Measurements from ENCODE around the gene MTARC2. TPM values are rescaled to one million over a fixed set of nuclear protein-coding genes. Genes with fewer than 3 reads are reported as not detected.
A peak's percentile ranks its signal among the peaks of the same experiment; 100 is the strongest.

The MTARC2 gene
- total RNA-seq, 1 donor = 1.0 TPM

DNA sequence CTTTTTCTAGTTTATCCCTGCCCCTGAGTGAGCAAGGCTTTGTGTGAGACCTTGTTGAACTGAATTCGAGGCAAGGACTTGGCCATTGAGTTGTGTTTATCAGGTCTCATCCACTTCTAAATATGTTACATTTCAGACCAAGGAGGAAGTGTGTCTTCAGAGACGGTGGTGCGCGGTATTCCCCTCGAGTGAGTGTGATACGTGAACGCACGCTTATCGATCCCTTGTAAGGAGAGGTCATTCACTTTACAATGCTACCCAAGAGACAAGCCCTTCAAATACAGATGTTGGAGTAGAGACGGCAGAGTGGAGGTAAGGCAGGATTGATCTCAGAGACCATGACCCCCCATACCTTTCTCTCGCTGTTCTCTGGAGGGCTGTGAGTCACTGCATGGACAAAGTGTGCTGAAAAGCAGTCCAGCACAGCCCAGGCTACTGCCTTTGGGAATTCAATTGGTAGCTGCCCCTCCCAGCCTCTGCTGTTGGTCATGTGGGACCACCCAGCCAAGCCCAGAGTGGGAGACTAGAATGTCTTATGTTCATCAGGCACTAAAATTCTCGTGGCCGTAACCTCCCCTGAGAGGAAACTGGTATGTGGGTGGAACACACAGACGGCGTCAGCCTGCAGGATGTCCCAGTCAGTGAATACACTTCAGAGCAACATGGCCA, 22.3 kb downstream of the MTARC2 start:
- Histone ChIP-seq H3K4me1 (ENCODE audit: insufficient read depth, low read length) (peaks cover 27% of the 10 kb centered on the region), H3K9me3 (ENCODE audit: low read depth, low read length) (no peaks in the 10 kb centered on the region), H3K27me3 (ENCODE audit: insufficient read depth, low read length) (no peaks in the 10 kb centered on the region), H3K4me3 (ENCODE audit: low read length) (no peak overlapping the region)

DNA sequence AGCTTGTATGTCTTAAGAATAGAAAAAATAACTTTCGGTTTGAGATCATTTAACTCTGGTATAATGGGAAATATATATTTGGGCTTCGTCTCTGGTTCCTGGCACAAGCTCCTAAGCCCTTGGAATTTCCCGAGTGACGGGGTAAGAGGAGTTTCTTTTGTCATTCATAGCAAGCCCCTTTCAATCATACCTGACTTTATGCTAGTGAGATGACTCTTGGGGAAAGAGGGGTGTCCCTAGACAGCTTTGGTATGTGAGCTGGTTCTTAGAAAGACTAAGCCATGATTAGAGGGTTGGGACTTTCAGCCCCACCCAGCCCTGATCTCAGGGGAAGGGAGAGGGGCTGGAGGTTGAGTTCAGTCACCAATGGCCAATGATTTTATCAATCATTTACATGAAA, 24.7 kb downstream of the MTARC2 start:
- Histone ChIP-seq H3K4me1 (ENCODE audit: insufficient read depth, low read length) (peaks cover 32% of the 10 kb centered on the region), H3K4me3 (ENCODE audit: low read length) (no peak overlapping the region), H3K9me3 (ENCODE audit: low read depth, low read length) (no peaks in the 10 kb centered on the region), H3K27me3 (ENCODE audit: insufficient read depth, low read length) (no peaks in the 10 kb centered on the region)

DNA sequence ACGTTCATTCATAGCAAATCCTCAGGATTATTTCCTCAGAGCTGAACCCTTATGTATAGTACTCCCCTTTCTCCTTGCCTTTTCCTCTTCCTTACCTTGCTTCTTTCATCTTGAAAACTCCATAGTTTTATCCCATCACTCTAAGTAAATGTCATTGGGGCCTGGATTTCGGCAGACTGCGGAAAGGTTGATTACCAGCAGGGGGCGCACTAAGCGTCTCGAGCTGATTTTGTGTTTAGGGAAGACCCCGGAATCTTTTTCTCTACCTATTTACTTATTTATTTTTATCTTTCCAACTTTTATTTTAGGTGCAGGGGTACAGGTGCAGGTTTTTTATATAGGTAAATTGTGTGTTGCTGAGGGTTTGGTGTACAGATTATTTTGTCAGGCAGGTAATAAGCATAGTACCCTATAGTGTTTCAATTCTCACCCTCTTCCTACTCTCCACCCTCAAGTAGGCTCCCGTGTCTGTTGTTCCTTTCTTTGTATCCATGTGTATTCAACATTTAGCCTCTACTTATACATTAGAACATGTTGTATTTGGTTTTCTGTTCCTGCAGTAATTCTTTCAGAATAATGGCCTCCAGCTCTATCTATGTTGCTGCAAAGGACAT, 27.2 kb downstream of the MTARC2 start:
- Histone ChIP-seq H3K9me3 (ENCODE audit: low read depth, low read length) (no peaks in the 10 kb centered on the region), H3K4me1 (ENCODE audit: insufficient read depth, low read length) (peaks cover 30% of the 10 kb centered on the region), H3K4me3 (ENCODE audit: low read length) (no peak overlapping the region), H3K27me3 (ENCODE audit: insufficient read depth, low read length) (no peaks in the 10 kb centered on the region)

DNA sequence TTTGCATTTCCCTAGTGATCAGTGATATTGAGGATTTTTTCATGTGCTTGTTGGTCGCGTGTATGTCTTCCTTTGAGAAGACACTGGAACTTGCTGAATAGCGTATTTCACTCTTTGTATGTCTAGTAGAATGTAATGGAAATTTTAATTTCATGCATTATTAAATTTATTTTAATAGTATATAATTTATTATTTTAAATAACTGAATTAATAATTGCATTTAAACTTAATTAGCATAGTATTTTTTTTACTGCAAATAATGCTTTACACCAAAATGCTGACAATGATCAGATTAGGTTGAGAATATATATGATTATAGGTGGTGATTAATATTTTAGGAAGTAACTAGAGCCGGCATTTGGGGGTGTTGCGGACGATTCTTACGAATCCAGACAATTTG, 28.1 kb downstream of the MTARC2 start:
- Histone ChIP-seq H3K27me3 (ENCODE audit: insufficient read depth, low read length) (no peaks in the 10 kb centered on the region), H3K9me3 (ENCODE audit: low read depth, low read length) (no peaks in the 10 kb centered on the region), H3K4me1 (ENCODE audit: insufficient read depth, low read length) (peaks cover 30% of the 10 kb centered on the region), H3K4me3 (ENCODE audit: low read length) (no peak overlapping the region)

DNA sequence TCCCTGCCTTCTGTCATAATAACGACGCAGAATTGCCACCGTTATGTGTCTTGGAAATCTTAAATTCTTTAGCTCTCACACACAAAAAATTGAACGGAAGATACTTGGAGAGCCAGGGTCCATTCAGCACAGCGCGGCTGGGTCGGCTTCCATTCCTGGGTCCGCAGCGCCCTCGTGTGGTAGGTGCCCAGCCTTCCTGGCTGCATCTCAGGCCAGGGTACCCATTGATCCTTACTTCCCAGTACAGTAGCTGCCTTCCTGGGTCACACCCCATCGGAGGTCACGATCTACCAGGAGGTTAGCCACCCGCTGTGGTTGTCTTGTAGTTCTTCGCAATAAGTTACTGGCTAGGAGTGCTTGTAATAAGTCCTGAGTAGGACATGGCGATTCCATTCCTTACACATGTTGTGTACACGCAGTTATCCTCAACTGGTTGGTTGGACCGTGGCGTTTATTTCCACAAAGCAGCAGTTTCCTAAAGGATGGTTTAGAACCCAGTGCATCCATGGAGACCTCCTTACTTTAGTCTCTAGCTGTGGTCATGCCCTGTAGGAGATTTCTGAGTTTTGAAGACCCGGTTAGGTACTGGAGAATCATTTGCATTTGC, 28.7 kb downstream of the MTARC2 start:
- H3K27me3 ChIP-seq (ENCODE audit: insufficient read depth, low read length) = no peaks in the 10 kb centered on the region
- no peak overlapping the region for H3K4me3 ChIP-seq (ENCODE audit: low read length)
- peaks cover 30% of the 10 kb centered on the region for H3K4me1 ChIP-seq (ENCODE audit: insufficient read depth, low read length)
- H3K9me3 ChIP-seq (ENCODE audit: low read depth, low read length) = no peaks in the 10 kb centered on the region

DNA sequence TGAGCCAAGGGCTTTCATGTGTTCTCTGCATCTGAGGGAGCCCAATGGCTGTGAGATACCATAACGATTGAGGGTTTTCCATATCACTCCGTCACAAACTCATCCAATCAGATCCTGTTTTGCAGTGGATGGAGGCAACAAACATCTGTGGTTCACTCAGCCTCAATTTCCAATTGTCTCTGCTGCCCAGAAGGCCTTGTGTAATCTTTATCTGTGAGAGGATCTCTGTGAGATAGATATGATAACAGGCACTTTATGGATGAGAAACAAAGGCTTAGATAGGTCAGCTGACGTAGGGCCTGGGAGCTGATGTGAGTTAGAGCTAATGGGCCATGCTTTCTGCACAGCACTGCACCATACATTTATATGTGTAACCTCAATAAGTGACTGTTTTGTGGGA, 35.3 kb downstream of the MTARC2 start:
- no peaks in the 10 kb centered on the region for H3K9me3 ChIP-seq (ENCODE audit: low read depth, low read length)
- H3K4me1 ChIP-seq (ENCODE audit: insufficient read depth, low read length) = peaks cover 46% of the 10 kb centered on the region
- H3K4me3 ChIP-seq (ENCODE audit: low read length) = no peak overlapping the region
- H3K27me3 ChIP-seq (ENCODE audit: insufficient read depth, low read length) = peaks cover 6% of the 10 kb centered on the region

DNA sequence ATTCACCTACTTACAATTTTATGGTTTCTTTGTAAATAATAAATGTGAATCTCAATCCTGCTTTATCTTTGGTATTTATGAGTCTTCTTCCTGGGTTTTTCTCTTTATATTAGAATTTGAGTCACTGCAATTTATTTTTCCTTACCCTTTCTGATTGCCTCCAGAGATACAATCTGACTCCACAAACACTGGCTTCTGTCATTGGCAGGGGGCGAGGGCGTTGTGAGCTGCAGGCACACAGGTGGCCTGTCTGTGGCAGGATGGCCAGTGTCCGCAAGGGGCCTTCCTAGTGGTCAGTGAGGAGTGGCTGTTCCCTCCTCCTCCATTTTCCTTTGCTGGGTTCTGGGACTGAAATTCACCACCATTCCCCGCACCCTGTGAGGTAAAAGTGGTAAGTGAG, 36.6 kb downstream of the MTARC2 start:
- Histone ChIP-seq H3K9me3 (ENCODE audit: low read depth, low read length) (no peaks in the 10 kb centered on the region), H3K27me3 (ENCODE audit: insufficient read depth, low read length) (peaks cover 6% of the 10 kb centered on the region), H3K4me3 (ENCODE audit: low read length) (no peak overlapping the region), H3K4me1 (ENCODE audit: insufficient read depth, low read length) (peaks cover 46% of the 10 kb centered on the region)

DNA sequence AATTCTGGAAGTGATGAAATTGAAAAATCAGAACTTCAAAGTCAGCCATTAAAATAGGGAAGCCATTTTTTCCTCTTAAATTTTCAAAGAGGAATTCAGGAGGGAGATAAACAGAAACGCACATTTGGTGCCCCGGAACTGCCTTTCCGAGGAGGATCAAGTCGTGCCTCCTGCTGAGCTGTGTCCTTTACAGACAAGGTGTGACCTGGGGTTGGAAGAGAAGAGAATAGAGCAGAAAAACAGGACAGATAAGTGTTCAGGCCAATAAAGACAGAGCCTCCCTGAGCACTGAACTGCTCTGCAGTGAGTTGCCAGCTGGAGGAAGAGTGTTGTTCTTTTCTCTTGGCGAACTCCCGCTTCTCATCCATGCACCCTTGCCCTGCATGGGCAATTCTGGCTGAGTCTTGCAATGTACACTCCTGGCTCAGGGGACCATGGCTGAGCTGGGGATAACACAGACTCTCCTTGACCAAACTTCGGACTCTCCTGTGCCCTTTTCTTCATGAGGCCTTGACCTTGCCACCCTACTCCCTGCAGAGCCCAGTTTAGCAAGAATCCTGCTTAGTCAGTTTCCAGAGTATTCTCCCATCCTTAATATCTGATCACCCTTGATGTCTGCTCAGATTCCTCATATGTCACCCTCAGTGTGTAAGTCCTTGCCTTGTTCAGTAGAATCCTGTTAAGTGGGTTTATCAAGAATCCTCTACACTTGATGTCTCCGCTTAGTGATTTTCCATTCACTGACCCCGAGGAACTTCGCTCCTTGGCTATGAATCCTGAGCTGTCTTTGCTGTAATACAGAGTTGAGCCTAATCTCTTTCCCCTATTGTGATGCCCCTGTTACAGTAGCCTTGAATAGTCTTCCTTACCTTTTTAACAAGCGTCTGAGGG, 37.3 kb downstream of the MTARC2 start:
- Histone ChIP-seq H3K4me1 (ENCODE audit: insufficient read depth, low read length) (peaks cover 53% of the 10 kb centered on the region), H3K4me3 (ENCODE audit: low read length) (no peak overlapping the region)

DNA sequence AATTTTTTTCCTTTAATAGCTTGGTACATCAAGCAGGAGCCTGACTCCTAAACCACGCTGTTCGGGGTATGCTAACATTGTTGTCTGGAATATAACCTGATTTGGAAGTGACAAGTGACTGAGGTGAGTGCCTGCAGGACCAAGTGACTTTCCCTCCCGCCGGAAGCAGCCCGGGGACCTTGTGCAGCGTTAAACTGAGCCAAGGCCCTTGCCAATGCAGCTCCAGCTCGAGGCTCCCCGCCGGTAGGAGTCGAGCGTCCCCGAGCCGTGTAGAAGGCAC, 37.9 kb downstream of the MTARC2 start:
- H3K4me1 ChIP-seq (ENCODE audit: insufficient read depth, low read length) = peaks cover 58% of the 10 kb centered on the region
- peaks cover 6% of the 10 kb centered on the region for H3K27me3 ChIP-seq (ENCODE audit: insufficient read depth, low read length)
- H3K4me3 ChIP-seq (ENCODE audit: low read length) = peak overlapping the region; percentile 54
- H3K9me3 ChIP-seq (ENCODE audit: low read depth, low read length) = no peaks in the 10 kb centered on the region

More for the DNA sequence above, 37.3 kb downstream of the MTARC2 start:
- Histone ChIP-seq H3K27me3 (ENCODE audit: insufficient read depth, low read length) (peaks cover 6% of the 10 kb centered on the region), H3K9me3 (ENCODE audit: low read depth, low read length) (no peaks in the 10 kb centered on the region)

DNA sequence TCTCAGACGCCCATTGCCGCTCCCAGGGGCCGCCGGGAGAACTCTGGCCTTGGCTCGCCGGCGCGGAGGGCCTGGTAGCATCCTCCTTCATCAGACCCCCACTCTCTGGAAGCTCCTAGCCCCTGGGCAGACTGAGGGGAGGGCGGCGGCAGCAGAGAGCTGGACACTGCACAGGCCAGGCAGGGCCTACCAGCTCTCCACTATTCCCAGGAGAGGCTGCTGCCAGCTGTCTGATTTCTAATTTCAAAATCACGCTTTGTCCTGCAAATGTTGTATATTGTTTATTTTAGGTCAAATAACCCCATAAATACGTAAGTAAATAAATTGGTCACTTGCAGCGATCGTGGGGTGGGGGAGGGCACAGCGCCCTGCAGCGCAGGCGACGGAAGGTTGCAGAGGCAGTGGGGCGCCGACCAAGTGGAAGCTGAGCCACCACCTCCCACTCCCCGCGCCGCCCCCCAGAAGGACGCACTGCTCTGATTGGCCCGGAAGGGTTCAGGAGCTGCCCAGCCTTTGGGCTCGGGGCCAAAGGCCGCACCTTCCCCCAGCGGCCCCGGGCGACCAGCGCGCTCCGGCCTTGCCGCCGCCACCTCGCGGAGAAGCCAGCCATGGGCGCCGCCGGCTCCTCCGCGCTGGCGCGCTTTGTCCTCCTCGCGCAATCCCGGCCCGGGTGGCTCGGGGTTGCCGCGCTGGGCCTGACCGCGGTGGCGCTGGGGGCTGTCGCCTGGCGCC, 38.4 kb downstream of the MTARC2 start, which contains the start of gene MTARC1:
Gene MTARC1, plus strand, starts transcription at position 577 of the 732 bp plus-strand sequence. Its CDS starts 32 bp downstream, at position 609.
- Histone ChIP-seq H3K4me3 (ENCODE audit: low read length) (peak within 1 kb of the TSS; percentile 54), H3K9me3 (ENCODE audit: low read depth, low read length) (no peaks in the 10 kb centered on the region), H3K27me3 (ENCODE audit: insufficient read depth, low read length) (peaks cover 6% of the 10 kb centered on the region), H3K4me1 (ENCODE audit: insufficient read depth, low read length) (peaks cover 64% of the 10 kb centered on the region)

DNA sequence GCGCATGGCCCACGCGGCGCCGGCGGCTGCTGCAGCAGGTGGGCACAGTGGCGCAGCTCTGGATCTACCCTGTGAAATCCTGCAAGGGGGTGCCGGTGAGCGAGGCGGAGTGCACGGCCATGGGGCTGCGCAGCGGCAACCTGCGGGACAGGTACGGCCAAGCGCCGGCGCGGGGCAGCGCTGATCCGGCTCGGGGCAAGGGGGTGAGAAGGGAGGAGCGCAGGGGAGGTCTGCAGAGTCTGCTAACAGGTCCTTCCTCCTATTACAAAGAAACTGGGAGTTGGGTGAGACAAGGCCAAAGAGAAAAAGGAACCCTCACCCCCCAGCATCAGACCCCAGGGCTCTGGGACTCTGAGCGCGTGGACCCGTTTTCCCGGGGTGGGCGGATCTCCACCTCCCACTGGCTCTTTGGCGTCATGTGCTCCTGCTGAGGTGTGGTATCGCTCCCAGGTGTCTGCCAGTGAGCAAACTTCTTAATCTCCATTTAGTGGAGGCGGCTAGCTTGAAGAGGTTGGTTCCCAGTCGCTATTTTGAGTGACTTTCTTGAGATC, 39.0 kb downstream of the MTARC2 start:
- H3K4me3 ChIP-seq (ENCODE audit: low read length) = peak overlapping the region; percentile 54
- no peaks in the 10 kb centered on the region for H3K9me3 ChIP-seq (ENCODE audit: low read depth, low read length)
- peaks cover 70% of the 10 kb centered on the region for H3K4me1 ChIP-seq (ENCODE audit: insufficient read depth, low read length)
- peaks cover 6% of the 10 kb centered on the region for H3K27me3 ChIP-seq (ENCODE audit: insufficient read depth, low read length)

DNA sequence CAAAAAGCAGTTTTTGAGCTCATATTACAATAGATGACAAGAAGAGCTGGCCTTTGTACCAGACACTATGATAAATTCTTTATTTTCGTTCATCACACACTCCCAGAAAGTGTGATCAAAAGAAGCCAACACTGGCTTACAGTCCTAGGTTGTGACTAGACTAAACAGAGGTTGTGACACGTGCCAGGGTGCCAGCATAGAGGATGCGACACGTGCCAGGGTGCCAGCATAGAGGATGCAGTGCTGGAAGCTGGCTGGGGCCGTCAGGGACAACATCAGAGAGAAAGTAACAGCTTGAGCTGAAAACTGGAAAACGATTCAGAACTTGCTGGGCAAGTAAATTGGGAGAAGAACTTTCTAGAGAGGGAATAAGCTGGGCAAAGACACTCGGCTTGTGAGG, 40.8 kb downstream of the MTARC2 start:
- no peaks in the 10 kb centered on the region for H3K9me3 ChIP-seq (ENCODE audit: low read depth, low read length)
- peaks cover 70% of the 10 kb centered on the region for H3K4me1 ChIP-seq (ENCODE audit: insufficient read depth, low read length)
- no peak overlapping the region for H3K4me3 ChIP-seq (ENCODE audit: low read length)
- H3K27me3 ChIP-seq (ENCODE audit: insufficient read depth, low read length) = peaks cover 6% of the 10 kb centered on the region

DNA sequence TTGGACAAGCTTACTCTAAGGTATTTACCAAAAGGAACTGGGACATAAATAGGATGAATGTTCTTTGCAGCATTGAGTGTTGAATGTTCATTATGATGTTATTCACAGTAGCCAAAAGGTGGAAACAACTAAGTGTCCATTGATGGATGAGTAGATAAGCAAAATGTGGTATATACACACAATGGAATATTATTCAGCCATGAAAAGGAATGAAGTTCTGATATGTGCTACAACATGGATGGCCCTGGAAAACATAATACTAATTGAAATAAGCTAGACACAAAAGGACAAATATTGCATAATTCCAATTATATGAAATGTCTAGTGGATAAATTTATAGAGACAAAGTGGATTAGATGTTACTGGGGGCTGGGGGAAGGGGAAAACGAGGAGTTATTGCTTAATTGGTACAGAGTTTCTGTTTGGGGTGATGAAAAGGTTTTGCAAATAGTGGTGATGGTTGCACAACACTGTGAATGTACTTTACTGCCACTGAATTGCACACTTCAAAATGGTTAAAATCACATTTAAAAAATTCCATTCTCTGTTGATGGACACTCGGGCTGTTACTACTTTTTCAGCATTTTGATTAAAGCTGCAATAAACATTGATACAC, 41.5 kb downstream of the MTARC2 start:
- Histone ChIP-seq H3K4me1 (ENCODE audit: insufficient read depth, low read length) (peaks cover 70% of the 10 kb centered on the region), H3K9me3 (ENCODE audit: low read depth, low read length) (no peaks in the 10 kb centered on the region), H3K4me3 (ENCODE audit: low read length) (no peak overlapping the region), H3K27me3 (ENCODE audit: insufficient read depth, low read length) (peaks cover 6% of the 10 kb centered on the region)

DNA sequence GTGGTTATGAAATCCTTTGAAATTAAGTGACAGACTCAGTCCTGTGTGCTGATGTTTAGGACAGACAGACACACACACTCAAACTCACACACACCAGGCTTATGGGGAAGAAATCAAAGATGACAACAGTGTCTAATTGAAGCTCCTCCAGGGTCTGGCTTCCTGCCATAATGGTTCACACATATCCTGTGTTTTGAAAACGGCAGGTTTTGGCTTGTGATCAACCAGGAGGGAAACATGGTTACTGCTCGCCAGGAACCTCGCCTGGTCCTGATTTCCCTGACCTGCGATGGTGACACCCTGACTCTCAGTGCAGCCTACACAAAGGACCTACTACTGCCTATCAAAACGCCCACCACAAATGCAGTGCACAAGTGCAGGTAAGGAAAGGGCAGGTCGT, 43.2 kb downstream of the MTARC2 start:
- peaks cover 54% of the 10 kb centered on the region for H3K4me1 ChIP-seq (ENCODE audit: insufficient read depth, low read length)
- no peaks in the 10 kb centered on the region for H3K27me3 ChIP-seq (ENCODE audit: insufficient read depth, low read length)
- no peaks in the 10 kb centered on the region for H3K9me3 ChIP-seq (ENCODE audit: low read depth, low read length)
- H3K4me3 ChIP-seq (ENCODE audit: low read length) = no peak overlapping the region
